ENCODE results near the gene RILP. TPM values are rescaled to one million over a fixed set of nuclear protein-coding genes. Genes with fewer than 3 reads are reported as not detected.

RILP gene
- total RNA-seq, 1 donor from 2014 or later = 0.13 TPM

DNA sequence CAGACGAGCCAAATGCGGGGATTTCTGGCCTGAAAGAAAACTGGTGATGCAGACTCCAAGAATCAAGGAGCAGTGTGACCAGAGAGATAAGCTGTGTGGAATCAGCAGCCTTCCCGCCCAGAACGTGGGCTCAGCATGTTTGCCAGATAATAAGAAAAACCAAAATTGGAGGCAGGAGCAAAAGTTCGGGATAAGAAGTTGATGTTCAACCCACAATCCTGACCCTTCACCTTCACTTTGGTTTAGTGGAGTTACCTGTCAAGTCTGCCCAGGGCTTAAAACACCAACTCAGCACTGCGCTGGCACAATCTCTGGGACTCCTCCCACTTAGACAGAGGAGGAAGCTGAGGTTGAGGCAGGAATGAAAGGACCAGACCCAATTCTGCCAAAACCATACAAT lies 24.1 kb downstream of the RILP start:
- H3K4me1 ChIP-seq = peaks cover 32% of the 10 kb centered on the region
- peaks cover 7% of the 10 kb centered on the region for H3K27me3 Mint-ChIP-seq (ENCODE audit: insufficient read depth, low read depth)
- peak overlapping the region; percentile 90 for H3K4me2 ChIP-seq

DNA sequence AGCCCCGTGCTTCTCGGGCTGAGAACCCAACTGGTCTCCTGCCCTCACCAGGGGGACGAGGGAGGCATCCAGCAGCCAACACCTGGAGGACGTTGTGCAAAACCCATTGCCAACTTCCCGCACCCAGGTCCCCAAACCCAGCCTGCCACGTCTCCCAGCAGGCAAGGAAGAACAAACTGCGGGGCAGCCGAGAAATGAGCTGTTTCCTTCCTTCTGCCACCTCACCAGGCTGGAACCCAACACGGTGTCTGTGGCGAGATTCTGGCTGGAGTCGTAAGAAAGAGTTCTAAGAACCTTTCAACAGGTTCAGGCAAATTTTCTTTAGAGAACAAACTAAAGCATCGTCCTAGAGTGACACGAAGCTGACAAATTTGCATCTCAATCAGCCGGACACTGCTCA lies 24.6 kb downstream of the RILP start:
- H3K9me3 ChIP-seq (ENCODE audit: low read depth) = no peaks in the 10 kb centered on the region
- no peak overlapping the region for H3K4me3 Mint-ChIP-seq
- H3K36me3 Mint-ChIP-seq = peaks cover 2% of the 10 kb centered on the region
- peaks cover 30% of the 10 kb centered on the region for H3K4me1 Mint-ChIP-seq
- no peak overlapping the region for H3K4me2 ChIP-seq
- peaks cover 5% of the 10 kb centered on the region for H3K27me3 Mint-ChIP-seq (ENCODE audit: insufficient read depth, low read depth)
- no peaks in the 10 kb centered on the region for H3K9me3 Mint-ChIP-seq
- H3K36me3 ChIP-seq = no peaks in the 10 kb centered on the region
- H3K9ac ChIP-seq = no peak overlapping the region
- H4K20me1 ChIP-seq (ENCODE audit: low read depth) = peaks cover 15% of the 10 kb centered on the region
- H2AFZ ChIP-seq (replicated peaks) = no peak overlapping the region
- no peak overlapping the region for H3K27ac ChIP-seq
- H3K27me3 ChIP-seq = peaks cover 16% of the 10 kb centered on the region
- no peak overlapping the region for H3K27ac Mint-ChIP-seq
- peaks cover 26% of the 10 kb centered on the region for H3F3A ChIP-seq (ENCODE audit: low read depth)
- no peaks in the 10 kb centered on the region for H3K79me2 ChIP-seq (ENCODE audit: low read depth)
- DNase-seq (ENCODE audit: low spot score) = no peak
- no peak overlapping the region for H3K4me3 ChIP-seq
- peaks cover 32% of the 10 kb centered on the region for H3K4me1 ChIP-seq
- TF ChIP-seq EZH2 (IDR thresholded peaks at IDR 0.05) = no peak
- TF ChIP-seq, protein P1, sequence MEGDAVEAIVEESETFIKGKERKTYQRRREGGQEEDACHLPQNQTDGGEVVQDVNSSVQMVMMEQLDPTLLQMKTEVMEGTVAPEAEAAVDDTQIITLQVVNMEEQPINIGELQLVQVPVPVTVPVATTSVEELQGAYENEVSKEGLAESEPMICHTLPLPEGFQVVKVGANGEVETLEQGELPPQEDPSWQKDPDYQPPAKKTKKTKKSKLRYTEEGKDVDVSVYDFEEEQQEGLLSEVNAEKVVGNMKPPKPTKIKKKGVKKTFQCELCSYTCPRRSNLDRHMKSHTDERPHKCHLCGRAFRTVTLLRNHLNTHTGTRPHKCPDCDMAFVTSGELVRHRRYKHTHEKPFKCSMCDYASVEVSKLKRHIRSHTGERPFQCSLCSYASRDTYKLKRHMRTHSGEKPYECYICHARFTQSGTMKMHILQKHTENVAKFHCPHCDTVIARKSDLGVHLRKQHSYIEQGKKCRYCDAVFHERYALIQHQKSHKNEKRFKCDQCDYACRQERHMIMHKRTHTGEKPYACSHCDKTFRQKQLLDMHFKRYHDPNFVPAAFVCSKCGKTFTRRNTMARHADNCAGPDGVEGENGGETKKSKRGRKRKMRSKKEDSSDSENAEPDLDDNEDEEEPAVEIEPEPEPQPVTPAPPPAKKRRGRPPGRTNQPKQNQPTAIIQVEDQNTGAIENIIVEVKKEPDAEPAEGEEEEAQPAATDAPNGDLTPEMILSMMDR (IDR thresholded peaks at IDR 0.05) = no peak
- TF ChIP-seq EZH2phosphoT487 (IDR thresholded peaks at IDR 0.05) = no peak

More for the DNA sequence above, 24.1 kb downstream of the RILP start:
- TF ChIP-seq EZH2phosphoT487 (IDR thresholded peaks at IDR 0.05) = no peak
- TF ChIP-seq, protein P1 (IDR thresholded peaks at IDR 0.05) = no peak
- no peak for TF ChIP-seq EZH2 (IDR thresholded peaks at IDR 0.05)
- Mint-ChIP-seq H3K9me3 (no peaks in the 10 kb centered on the region), H3K4me3 (peak overlapping the region; percentile 87), H3K4me1 (peaks cover 33% of the 10 kb centered on the region), H3K27ac (no peak overlapping the region), H3K36me3 (peaks cover 2% of the 10 kb centered on the region)
- DNase-seq (ENCODE audit: low spot score) = no peak
- Histone ChIP-seq H3K9ac (no peak overlapping the region), H3K27me3 (peaks cover 21% of the 10 kb centered on the region), H3K79me2 (ENCODE audit: low read depth) (no peaks in the 10 kb centered on the region), H3K36me3 (no peaks in the 10 kb centered on the region), H3K4me3 (no peak overlapping the region), H3K9me3 (ENCODE audit: low read depth) (no peaks in the 10 kb centered on the region), H3K27ac (no peak overlapping the region), H3F3A (ENCODE audit: low read depth) (peaks cover 30% of the 10 kb centered on the region), H4K20me1 (ENCODE audit: low read depth) (peaks cover 15% of the 10 kb centered on the region), H2AFZ (replicated peaks) (no peak overlapping the region)

DNA sequence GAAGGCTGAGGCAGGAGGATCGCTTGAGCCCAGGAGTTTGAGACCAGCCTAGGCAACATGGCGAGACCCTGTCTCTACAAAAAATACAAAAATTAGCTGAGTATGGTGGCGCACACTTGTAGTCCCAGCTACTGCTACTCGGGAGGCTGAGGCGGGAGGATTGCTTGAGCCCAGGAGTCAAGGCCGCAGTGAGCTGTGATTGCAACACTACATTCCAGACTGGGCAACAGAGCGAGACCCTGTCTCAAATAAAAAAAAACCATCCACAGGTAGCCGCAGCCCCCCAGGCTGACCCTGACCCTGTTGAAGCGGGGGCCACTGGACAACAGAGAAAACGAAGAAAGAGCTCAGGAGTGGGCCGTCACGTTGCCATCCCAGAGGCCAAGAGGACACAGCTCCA lies 25.0 kb downstream of the RILP start:
- Histone ChIP-seq H3K27ac (no peak overlapping the region), H4K20me1 (ENCODE audit: low read depth) (peaks cover 15% of the 10 kb centered on the region), H3K4me2 (no peak overlapping the region), H3K9me3 (ENCODE audit: low read depth) (no peaks in the 10 kb centered on the region), H3K27me3 (peaks cover 12% of the 10 kb centered on the region), H3F3A (ENCODE audit: low read depth) (peaks cover 26% of the 10 kb centered on the region), H2AFZ (replicated peaks) (no peak overlapping the region), H3K36me3 (no peaks in the 10 kb centered on the region), H3K4me1 (peaks cover 32% of the 10 kb centered on the region), H3K9ac (no peak overlapping the region), H3K79me2 (ENCODE audit: low read depth) (no peaks in the 10 kb centered on the region), H3K4me3 (no peak overlapping the region)
- Mint-ChIP-seq H3K36me3 (peaks cover 2% of the 10 kb centered on the region), H3K27ac (no peak overlapping the region), H3K27me3 (ENCODE audit: insufficient read depth, low read depth) (peaks cover 6% of the 10 kb centered on the region), H3K9me3 (no peaks in the 10 kb centered on the region), H3K4me1 (peaks cover 29% of the 10 kb centered on the region), H3K4me3 (no peak overlapping the region)
- TF ChIP-seq EZH2phosphoT487 (IDR thresholded peaks at IDR 0.05) (no peak), EZH2 (IDR thresholded peaks at IDR 0.05) (no peak)
- TF ChIP-seq, protein P1 (IDR thresholded peaks at IDR 0.05) = no peak
- no peak for DNase-seq (ENCODE audit: low spot score)

Data from neural progenitor cell (in vitro differentiated cells).